GM12873 (cell line): ENCODE results near the gene RAP1GAP.

ENCODE experiments used
- CTCF ChIP-seq: IDR thresholded peaks from 2 replicates; pipeline ENCODE4 v1.5.1; 2012; ENCODE audit warnings: low read depth, mild to moderate bottlenecking, moderate library complexity, low read length, control low read depth; ENCODE audit not compliant: insufficient read depth; ENCODE audit errors: missing control alignments

Gene RAP1GAP

GRCh38 chr1:21614419-21615115 is 54.6 kb downstream of the RAP1GAP start:
- TF ChIP-seq CTCF, result no peak

- TF ChIP-seq CTCF, result no peak
Observed at GRCh38 chr1:21613072-21613867, 55.9 kb downstream of the RAP1GAP start.

- no peak for TF ChIP-seq CTCF
Observed at GRCh38 chr1:21612057-21612456, 57.1 kb downstream of the RAP1GAP start.

- no peak for TF ChIP-seq CTCF
Observed at GRCh38 chr1:21610989-21611785, 58.0 kb downstream of the RAP1GAP start.

- TF ChIP-seq CTCF, result no peak
Observed at GRCh38 chr1:21610027-21610426, 59.1 kb downstream of the RAP1GAP start.

GRCh38 chr1:21608798-21609197 is 60.4 kb downstream of the RAP1GAP start:
- no peak for TF ChIP-seq CTCF
